ENCODE measurements around the gene SLC16A7. TPM values are rescaled to one million over a fixed set of nuclear protein-coding genes. Genes with fewer than 3 reads are reported as not detected.
"Not testable (repeated sequence)": the region's sequence is repeated elsewhere in the genome, so short reads cannot be mapped to it uniquely, and the experiment has no call there.

The SLC16A7 gene
- total RNA-seq, 2 experiments from 2014 or later: 33.0 to 34.8 TPM

DNA sequence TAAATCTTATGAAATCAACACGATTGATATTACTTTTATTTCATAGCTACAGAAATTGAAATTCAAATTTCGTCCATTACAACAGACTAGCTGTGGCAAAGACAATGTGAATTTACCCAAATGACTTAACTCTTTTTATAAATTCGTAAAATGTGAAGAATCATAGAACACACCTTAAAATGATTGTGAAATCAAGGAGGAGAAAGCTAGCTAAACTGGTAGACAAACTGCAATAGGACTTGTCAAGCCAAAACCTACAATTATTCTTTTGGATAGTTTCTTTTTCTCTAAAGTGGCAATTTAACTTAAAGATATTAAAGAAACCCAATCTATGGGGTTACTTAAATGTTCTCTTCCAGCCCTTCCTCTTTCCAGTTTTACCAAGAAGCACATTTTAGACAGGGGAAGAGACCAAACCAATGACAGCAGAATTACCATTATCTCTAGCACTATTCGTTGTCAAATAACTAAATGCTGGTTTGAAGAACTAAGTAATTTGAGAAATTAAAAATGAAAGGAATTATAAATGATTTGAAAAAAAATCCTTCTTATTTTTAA, 807 bp upstream of the SLC16A7 start:
- ChIA-PET CTCF (interaction anchor here (0.7 to 1.2 kb wide), 4 partner anchors 8 to 213 kb away, joined by 3 to 4 read pairs (median 4); no protein-coding TSS in a partner anchor), POLR2A (no interaction called here)
- H3K4me1 Mint-ChIP-seq: peaks cover 45% of the 10 kb centered on the region
- H3K9me3 Mint-ChIP-seq (ENCODE audit: low read depth): no peaks in the 10 kb centered on the region
- peak overlapping the region; percentile 100 for H3K27ac Mint-ChIP-seq
- DNase-seq (no peak), ATAC-seq (no peak)
- H3K36me3 Mint-ChIP-seq (ENCODE audit: low read depth): peaks cover 20% of the 10 kb centered on the region
- H3K4me3 Mint-ChIP-seq: peak overlapping the region; percentile 82
- intact Hi-C loops (cut with DNase I, micrococcal nuclease): loop anchor here (5.0 to 10.0 kb wide), 4 partner anchors 190 to 1653 kb away; partner anchors contain the start of gene ATP23 (in 1 of the 2)
- H3K27me3 Mint-ChIP-seq: no peaks in the 10 kb centered on the region

DNA sequence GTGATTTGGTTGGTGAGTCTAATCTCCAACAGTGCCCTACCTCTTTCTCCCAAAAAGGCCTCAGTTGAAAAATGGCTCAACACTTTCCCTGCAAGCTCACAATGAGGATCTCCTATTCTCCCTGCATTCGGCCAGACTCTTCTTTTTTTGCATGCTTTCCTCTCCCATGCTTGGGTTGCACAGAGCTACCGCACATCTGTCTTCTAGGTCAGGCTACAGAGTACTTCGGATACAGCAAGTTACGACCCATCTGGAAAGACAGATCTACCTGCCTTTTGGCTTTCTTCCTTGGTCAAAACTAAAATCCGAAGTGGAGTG, 305 bp upstream of the SLC16A7 start:
- Mint-ChIP-seq H3K4me1 (peaks cover 50% of the 10 kb centered on the region), H3K27me3 (no peaks in the 10 kb centered on the region), H3K27ac (peak overlapping the region; percentile 100), H3K36me3 (ENCODE audit: low read depth) (peaks cover 20% of the 10 kb centered on the region), H3K4me3 (peak overlapping the region; percentile 82), H3K9me3 (ENCODE audit: low read depth) (no peaks in the 10 kb centered on the region)
- ChIA-PET POLR2A (no interaction called here), CTCF (interaction anchor here (0.6 to 0.7 kb wide), 4 partner anchors 9 to 197 kb away, joined by 3 to 4 read pairs (median 3); no protein-coding TSS in a partner anchor)
- ATAC-seq (no peak), DNase-seq (no peak)
- intact Hi-C loops (cut with DNase I, micrococcal nuclease): loop anchor here (5.0 to 10.0 kb wide), 4 partner anchors 191 to 1653 kb away; partner anchors contain the start of gene ATP23 (in 1 of the 2)

DNA sequence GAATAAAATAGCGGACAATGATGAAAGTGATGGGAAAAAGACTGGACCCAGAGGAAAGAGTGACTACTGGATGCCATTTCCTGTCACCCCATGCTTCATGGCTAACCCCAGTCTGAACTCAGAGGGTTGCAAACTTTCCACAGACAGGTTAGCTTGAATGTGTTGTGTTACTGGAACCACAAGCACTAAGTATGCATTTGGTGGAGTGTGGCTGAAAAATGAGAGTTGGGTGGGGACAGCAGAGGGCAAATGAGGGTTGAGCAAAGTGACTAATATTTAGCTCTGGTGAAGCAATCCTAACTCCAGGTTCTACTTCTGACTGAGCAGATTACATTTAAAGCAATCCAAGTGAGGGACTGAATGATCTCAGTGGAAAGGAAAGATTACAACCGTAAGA, 1.6 kb downstream of the SLC16A7 start:
- ATAC-seq (peak; percentile 75), DNase-seq (peak; percentile 80)
- H3K27me3 Mint-ChIP-seq: no peaks in the 10 kb centered on the region
- ChIA-PET POLR2A (interaction anchor here (0.9 kb wide), 1 partner anchor 30 kb away, joined by 3 read pairs; no protein-coding TSS in a partner anchor), CTCF (no interaction called here)
- peak overlapping the region; percentile 82 for H3K4me3 Mint-ChIP-seq
- H3K36me3 Mint-ChIP-seq (ENCODE audit: low read depth): peaks cover 31% of the 10 kb centered on the region
- H3K4me1 Mint-ChIP-seq: peaks cover 63% of the 10 kb centered on the region
- intact Hi-C loops (cut with DNase I, micrococcal nuclease): loop anchor here (1.0 to 10.0 kb wide), 7 partner anchors 30 to 1751 kb away; partner anchors contain the start of genes ATP23 (in 2 of the 2) and CTDSP2 (in 1 of the 2)
- no peaks in the 10 kb centered on the region for H3K9me3 Mint-ChIP-seq (ENCODE audit: low read depth)
- peak overlapping the region; percentile 100 for H3K27ac Mint-ChIP-seq

DNA sequence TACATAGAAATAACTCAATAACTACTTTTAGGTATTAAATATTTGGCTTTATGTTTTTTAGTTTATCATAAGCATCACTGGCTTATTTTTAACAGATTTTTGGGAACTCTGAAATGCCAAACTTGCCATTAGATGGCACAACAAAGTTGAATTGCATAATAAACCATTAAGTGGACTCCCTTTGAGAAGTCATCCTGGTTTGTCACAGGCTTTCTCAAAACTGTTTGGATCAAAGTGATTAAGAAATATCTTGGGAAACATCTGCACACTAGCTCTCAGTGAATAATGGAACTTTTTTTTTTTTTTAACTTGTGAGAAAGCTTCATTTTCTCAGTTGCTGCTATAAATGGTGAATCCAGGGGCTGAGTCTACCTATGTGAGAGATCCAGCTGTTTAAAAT, 4.3 kb downstream of the SLC16A7 start:
- Mint-ChIP-seq H3K27me3 (no peaks in the 10 kb centered on the region), H3K36me3 (ENCODE audit: low read depth) (peaks cover 45% of the 10 kb centered on the region), H3K4me3 (no peak overlapping the region), H3K4me1 (peaks cover 73% of the 10 kb centered on the region), H3K9me3 (ENCODE audit: low read depth) (no peaks in the 10 kb centered on the region), H3K27ac (no peak overlapping the region)
- POLR2A ChIA-PET: no interaction called here
- DNase-seq: no peak
- ATAC-seq: no peak
- intact Hi-C loops (cut with DNase I, micrococcal nuclease): no loop called here
- CTCF ChIA-PET: interaction anchor here (1.6 kb wide), 1 partner anchor 206 kb away, joined by 3 read pairs; no protein-coding TSS in a partner anchor

DNA sequence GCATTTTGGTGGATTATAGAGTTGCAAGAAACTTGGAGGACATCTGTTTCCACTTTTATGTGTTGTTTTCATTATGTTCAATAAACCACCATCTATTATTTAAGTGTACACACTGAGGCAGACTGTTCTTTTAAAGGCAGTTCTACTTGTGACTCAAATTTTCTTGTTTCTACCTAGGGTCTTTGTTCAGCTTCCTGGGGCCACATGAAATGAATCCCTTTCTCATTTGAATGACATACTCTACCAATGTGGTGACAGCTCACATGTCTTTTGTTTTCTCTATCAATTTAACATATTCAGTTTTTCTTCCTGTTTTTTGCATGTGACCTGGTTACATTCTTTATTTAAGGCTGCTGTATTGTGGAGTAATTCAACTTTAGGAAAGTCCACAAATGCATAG, 7.9 kb downstream of the SLC16A7 start:
- intact Hi-C loops (cut with DNase I, micrococcal nuclease): no loop called here
- ChIA-PET CTCF (interaction anchor here (1.2 kb wide), 1 partner anchor 8 kb away, joined by 4 read pairs; no protein-coding TSS in a partner anchor), POLR2A (no interaction called here)
- no peak for DNase-seq
- Mint-ChIP-seq H3K4me1 (peaks cover 63% of the 10 kb centered on the region), H3K36me3 (ENCODE audit: low read depth) (peaks cover 54% of the 10 kb centered on the region), H3K27me3 (no peaks in the 10 kb centered on the region), H3K4me3 (no peak overlapping the region), H3K9me3 (ENCODE audit: low read depth) (no peaks in the 10 kb centered on the region), H3K27ac (no peak overlapping the region)
- ATAC-seq: peak; percentile 58

DNA sequence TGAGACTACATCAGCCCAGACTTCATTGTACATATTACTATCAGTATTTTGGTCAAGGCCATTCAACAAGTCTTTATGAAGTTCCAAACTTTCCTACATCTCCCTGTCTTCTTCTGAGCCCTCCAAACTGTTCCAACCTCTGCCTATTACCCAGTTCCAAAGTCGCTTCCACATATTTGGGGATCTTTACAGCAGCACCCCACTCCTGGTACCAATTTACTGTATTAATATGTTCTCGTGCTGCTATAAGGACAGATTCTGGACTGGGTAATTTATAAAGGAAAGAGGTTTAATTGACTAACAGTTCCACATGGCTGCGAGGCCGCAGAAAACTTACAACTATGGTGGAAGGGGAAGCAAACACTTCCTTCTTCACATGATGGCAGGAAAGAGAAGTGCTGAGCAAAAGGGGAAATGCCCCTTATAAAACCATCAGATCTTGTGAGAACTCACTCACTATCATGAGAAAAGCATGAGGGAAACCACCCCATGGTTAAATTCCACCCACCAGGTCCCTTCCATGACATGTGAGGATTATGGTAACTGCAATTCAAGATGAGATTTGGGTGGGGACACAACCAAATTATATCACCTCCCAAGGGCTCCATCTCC, 17.1 kb downstream of the SLC16A7 start:
- ATAC-seq; CTCF ChIA-PET; DNase-seq; H3K27me3 Mint-ChIP-seq; H3K27ac Mint-ChIP-seq; POLR2A ChIA-PET; H3K4me3 Mint-ChIP-seq; intact Hi-C loops (cut with DNase I, micrococcal nuclease): not testable (repeated sequence)
- peaks cover 23% of the 10 kb centered on the region for H3K9me3 Mint-ChIP-seq (ENCODE audit: low read depth)
- peaks cover 18% of the 10 kb centered on the region for H3K4me1 Mint-ChIP-seq
- peaks cover 51% of the 10 kb centered on the region for H3K36me3 Mint-ChIP-seq (ENCODE audit: low read depth)

DNA sequence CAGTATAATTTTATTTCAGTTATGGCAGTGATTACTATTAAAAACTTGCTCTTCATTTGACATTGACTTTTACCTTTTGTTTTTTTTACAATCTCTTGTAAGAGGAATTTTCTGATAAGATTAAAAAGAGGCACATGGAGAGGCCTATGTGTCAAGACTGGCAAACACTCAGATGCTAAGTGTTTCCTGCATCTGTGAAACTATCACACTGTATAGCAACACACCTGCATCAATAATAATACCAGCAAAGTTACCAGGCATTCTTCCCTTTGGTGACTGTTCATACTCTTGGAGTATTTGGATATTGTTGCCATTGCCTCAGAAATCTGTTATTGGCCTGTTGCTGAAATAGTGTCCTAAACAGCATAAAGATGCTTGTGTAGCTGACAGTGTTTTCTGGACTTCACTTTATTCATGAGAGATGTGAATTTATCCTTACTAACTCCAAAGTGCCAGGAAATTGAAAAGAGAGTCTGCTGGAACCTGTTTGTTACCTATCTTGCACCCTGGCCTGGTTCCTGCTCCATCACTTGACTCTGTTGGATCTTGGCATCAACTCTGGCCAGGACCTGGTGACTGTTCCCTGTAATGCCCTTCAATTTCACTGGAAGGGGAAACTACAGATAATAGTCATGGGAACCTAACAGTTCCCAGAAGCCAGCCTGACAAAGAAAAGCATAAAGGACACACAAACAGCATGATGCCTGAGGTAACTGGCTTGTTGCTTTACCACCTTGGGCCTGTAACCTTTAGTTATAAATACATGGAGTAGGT, 19.8 kb downstream of the SLC16A7 start:
- DNase-seq: no peak
- ChIA-PET POLR2A (no interaction called here), CTCF (interaction anchor here (0.6 kb wide), 1 partner anchor 90 kb away, joined by 4 read pairs; no protein-coding TSS in a partner anchor)
- no peak overlapping the region for H3K27ac Mint-ChIP-seq
- H3K9me3 Mint-ChIP-seq (ENCODE audit: low read depth): peaks cover 19% of the 10 kb centered on the region
- intact Hi-C loops (cut with DNase I, micrococcal nuclease): loop anchor here in 1 of 2 experiments (2.0 kb wide), 1 partner anchor 17 kb away; no protein-coding TSS in a partner anchor
- H3K4me3 Mint-ChIP-seq: no peak overlapping the region
- H3K36me3 Mint-ChIP-seq (ENCODE audit: low read depth): peaks cover 38% of the 10 kb centered on the region
- peaks cover 40% of the 10 kb centered on the region for H3K4me1 Mint-ChIP-seq
- ATAC-seq: no peak
- H3K27me3 Mint-ChIP-seq: no peaks in the 10 kb centered on the region

DNA sequence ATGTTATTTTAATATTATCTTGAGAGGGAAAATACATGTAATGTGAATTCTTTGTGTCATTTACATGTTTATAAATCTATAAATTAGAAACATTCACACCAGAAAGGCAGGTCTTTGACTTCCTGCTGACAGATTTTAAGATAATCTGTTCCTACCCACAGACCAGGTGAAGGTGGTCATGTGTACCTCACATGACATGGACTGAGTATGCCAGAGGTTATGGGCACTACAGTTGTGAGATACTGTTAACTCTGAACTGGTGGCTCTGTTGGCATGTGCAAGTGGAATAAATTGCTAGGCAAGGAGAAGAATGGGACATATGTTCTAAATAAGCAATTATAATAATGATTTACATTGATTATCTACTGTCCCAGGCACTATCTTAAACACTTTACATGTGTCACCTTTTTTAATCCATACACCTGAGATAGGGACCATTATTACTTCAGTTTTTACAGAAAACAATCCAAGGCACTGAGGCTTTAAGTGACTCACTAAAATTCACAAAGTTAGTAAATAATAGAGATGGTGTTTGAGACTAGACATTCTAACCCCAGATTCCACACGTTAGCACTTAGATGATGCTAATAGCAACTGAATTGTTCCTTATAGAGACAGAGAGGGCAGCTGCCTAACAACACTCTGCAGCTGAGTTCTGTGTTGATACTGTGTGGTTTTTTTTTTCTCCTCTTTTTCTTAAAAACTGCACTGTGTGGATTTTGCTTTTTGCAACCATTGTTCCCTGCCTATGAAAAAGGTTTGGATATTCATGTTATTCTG, 23.8 kb downstream of the SLC16A7 start:
- ChIA-PET CTCF (no interaction called here), POLR2A (no interaction called here)
- H3K27me3 Mint-ChIP-seq: no peaks in the 10 kb centered on the region
- DNase-seq: peak; percentile 9
- intact Hi-C loops (cut with DNase I, micrococcal nuclease): no loop called here
- ATAC-seq: peak; percentile 79
- H3K4me3 Mint-ChIP-seq: no peak overlapping the region
- H3K9me3 Mint-ChIP-seq (ENCODE audit: low read depth): no peaks in the 10 kb centered on the region
- H3K4me1 Mint-ChIP-seq: peaks cover 52% of the 10 kb centered on the region
- peaks cover 5% of the 10 kb centered on the region for H3K36me3 Mint-ChIP-seq (ENCODE audit: low read depth)
- H3K27ac Mint-ChIP-seq: no peak overlapping the region

DNA sequence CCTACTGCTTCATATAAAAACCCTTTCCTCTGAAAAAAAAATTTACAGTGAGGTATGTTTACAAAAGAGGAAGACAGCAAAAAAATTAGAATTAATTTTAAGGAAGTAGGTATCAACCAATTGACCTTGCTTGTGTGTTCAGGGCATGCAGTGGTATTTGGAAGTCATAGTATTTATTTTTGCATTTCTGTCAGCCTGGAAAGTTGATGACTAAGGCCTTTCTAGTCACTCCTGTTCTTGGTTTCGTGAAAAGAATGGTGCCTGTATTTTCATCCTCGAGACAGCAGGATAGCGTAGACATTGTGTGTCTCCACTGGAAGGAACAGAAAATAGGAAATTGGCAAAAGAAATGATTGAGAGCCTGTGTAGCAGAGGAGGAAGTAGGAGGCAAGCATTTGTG, 24.5 kb downstream of the SLC16A7 start:
- H3K27me3 Mint-ChIP-seq: no peaks in the 10 kb centered on the region
- H3K36me3 Mint-ChIP-seq (ENCODE audit: low read depth): peaks cover 5% of the 10 kb centered on the region
- no peak overlapping the region for H3K27ac Mint-ChIP-seq
- no peak overlapping the region for H3K4me3 Mint-ChIP-seq
- ChIA-PET CTCF (interaction anchor here (1.2 kb wide), 1 partner anchor 13 kb away, joined by 3 read pairs; no protein-coding TSS in a partner anchor), POLR2A (no interaction called here)
- ATAC-seq: no peak
- intact Hi-C loops (cut with DNase I, micrococcal nuclease): no loop called here
- H3K9me3 Mint-ChIP-seq (ENCODE audit: low read depth): no peaks in the 10 kb centered on the region
- peaks cover 56% of the 10 kb centered on the region for H3K4me1 Mint-ChIP-seq
- DNase-seq: no peak

DNA sequence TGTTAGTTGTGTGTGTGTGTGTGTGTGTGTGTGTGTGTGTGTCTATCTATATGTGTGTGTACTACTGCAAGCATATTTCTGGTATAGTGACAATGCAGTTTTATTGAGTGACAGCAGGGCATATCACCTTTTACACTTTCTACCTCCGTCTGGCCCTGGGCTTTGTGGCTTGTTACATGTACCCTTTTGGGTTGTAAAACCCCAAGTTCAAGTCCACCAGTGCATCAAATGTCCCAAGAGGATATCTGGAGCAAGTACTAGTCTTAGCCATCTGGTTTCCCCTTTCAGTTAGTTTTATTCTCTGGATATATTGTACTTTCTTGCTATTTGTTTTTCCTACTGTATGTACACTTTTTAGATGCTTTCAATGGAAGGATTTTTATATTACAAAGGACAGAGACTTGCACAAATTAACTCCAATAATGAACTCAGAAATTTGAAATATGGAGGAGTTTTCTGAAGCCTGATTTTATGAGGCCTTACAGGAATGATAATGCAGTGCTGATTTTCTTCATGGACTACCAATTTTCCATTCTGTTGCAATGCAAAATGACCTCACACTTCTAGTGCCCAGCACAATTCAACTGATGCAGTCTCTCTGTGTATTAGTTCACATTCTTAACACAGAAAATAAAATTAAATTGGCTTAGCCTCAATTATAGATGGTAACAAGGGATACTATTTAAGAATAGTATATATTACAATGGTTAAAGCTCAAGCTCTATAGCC, 29.1 kb downstream of the SLC16A7 start:
- Mint-ChIP-seq H3K27ac (no peak overlapping the region), H3K36me3 (ENCODE audit: low read depth) (peaks cover 21% of the 10 kb centered on the region), H3K27me3 (no peaks in the 10 kb centered on the region), H3K4me3 (no peak overlapping the region), H3K9me3 (ENCODE audit: low read depth) (no peaks in the 10 kb centered on the region), H3K4me1 (peaks cover 60% of the 10 kb centered on the region)
- DNase-seq (no peak), ATAC-seq (no peak)
- CTCF ChIA-PET: no interaction called here
- POLR2A ChIA-PET: no interaction called here
- intact Hi-C loops (cut with DNase I, micrococcal nuclease): no loop called here

All from activated CD4-positive, alpha-beta T cell treated with anti-CD3 and anti-CD28 coated beads for 36 hours (primary cell).